Activated T-cell treated with anti-CD3 and anti-CD28 coated beads, Interleukin-2, amount 50 U/mL, for 72 hours (primary cell): ENCODE measurements around the gene CLN3. TPM values are rescaled to one million over a fixed set of nuclear protein-coding genes. Genes with fewer than 3 reads are reported as not detected.
"Not testable (repeated sequence)": the region's sequence is repeated elsewhere in the genome, so short reads cannot be mapped to it uniquely, and the experiment has no call there.

Source experiments
- ATAC-seq, 2 donors: fragments of 150-1000 bp; cut with Tn5 transposase; replicated peaks in 1 of 2; 2 replicates each; pipeline ENCODE4 v1.10.0; 2021; ENCODE audit warnings: moderate library complexity in 2 of 2, mild to moderate bottlenecking in 1 of 2
- DNase-seq, 2 donors: peaks; one replicate each; pipeline ENCODE4 v3.0.0; 2021 to 2022; ENCODE audit warnings: mixed read lengths in 1 of 2
- H3K27ac Mint-ChIP-seq: one replicate; pipeline ENCODE4 v1.8.0; 2022; ENCODE audit warnings: mild to moderate bottlenecking, moderate library complexity, mixed read lengths
- H3K27me3 Mint-ChIP-seq: one replicate; pipeline ENCODE4 v1.8.0; 2022; ENCODE audit warnings: low read depth, mixed read lengths
- H3K36me3 Mint-ChIP-seq, 2 donors: one replicate each; pipeline ENCODE4 v1.8.0; 2022; ENCODE audit warnings: mixed read lengths in 2 of 2, mild to moderate bottlenecking in 1 of 2; ENCODE audit not compliant: insufficient read depth in 2 of 2
- H3K4me1 Mint-ChIP-seq: one replicate; pipeline ENCODE4 v1.8.0; 2022; ENCODE audit warnings: low read depth, mixed read lengths
- H3K4me3 Mint-ChIP-seq, 2 donors: one replicate each; pipeline ENCODE4 v1.8.0; 2022; ENCODE audit warnings: mild to moderate bottlenecking in 2 of 2, mixed read lengths in 2 of 2, moderate library complexity in 2 of 2
- H3K9me3 Mint-ChIP-seq, 2 donors: one replicate each; pipeline ENCODE4 v1.8.0; 2022; ENCODE audit warnings: mixed read lengths in 2 of 2
- total RNA-seq, 2 donors: library from RNA; stranded (reverse); gene quantifications; one replicate each; pipeline ENCODE4 v1.2.3, GENCODE V29; 2022

CLN3 gene
- total RNA-seq, 2 donors from 2014 or later, result 22.4 to 30.1 TPM

GRCh38 chr16:28504707-28505404 is 13.0 kb upstream of the CLN3 start:
- Mint-ChIP-seq H3K9me3 (no peaks in the 10 kb centered on the region), H3K27ac (no peak overlapping the region), H3K4me3 (no peak overlapping the region), H3K36me3 (no peaks in the 10 kb centered on the region), H3K27me3 (no peaks in the 10 kb centered on the region), H3K4me1 (peaks cover 22% of the 10 kb centered on the region)
- no peak for DNase-seq
- ATAC-seq, result no peak

GRCh38 chr16:28503470-28504259 is 11.8 kb upstream of the CLN3 start:
- no peaks in the 10 kb centered on the region for H3K9me3 Mint-ChIP-seq
- no peak overlapping the region for H3K4me3 Mint-ChIP-seq
- H3K27ac Mint-ChIP-seq, result no peak overlapping the region
- H3K36me3 Mint-ChIP-seq, result no peaks in the 10 kb centered on the region
- ATAC-seq, result no peak
- H3K27me3 Mint-ChIP-seq, result no peaks in the 10 kb centered on the region
- no peak for DNase-seq
- H3K4me1 Mint-ChIP-seq, result peaks cover 22% of the 10 kb centered on the region

GRCh38 chr16:28502290-28502689 is 10.4 kb upstream of the CLN3 start:
- H3K27me3 Mint-ChIP-seq, result no peaks in the 10 kb centered on the region
- H3K36me3 Mint-ChIP-seq, result no peaks in the 10 kb centered on the region
- H3K4me1 Mint-ChIP-seq, result peaks cover 10% of the 10 kb centered on the region

GRCh38 chr16:28501258-28502232 is 9.7 kb upstream of the CLN3 start:
- ATAC-seq (peak in 1 of 2 donors; percentile 19), DNase-seq (no peak)
- Mint-ChIP-seq H3K4me1 (peaks cover 5% of the 10 kb centered on the region), H3K27ac (no peak overlapping the region), H3K4me3 (no peak overlapping the region), H3K27me3 (no peaks in the 10 kb centered on the region), H3K36me3 (no peaks in the 10 kb centered on the region), H3K9me3 (no peaks in the 10 kb centered on the region)

More at GRCh38 chr16:28502290-28502689, 10.4 kb upstream of the CLN3 start:
- ATAC-seq (no peak), DNase-seq (no peak)
- H3K4me3 Mint-ChIP-seq, result no peak overlapping the region
- H3K9me3 Mint-ChIP-seq, result no peaks in the 10 kb centered on the region
- no peak overlapping the region for H3K27ac Mint-ChIP-seq

- not testable (repeated sequence) for H3K4me1 Mint-ChIP-seq, H3K27ac Mint-ChIP-seq
Measured at GRCh38 chr16:28500476-28501180, 8.8 kb upstream of the CLN3 start.

GRCh38 chr16:28499854-28500253 is 8.0 kb upstream of the CLN3 start:
- no peaks in the 10 kb centered on the region for H3K27me3 Mint-ChIP-seq
- ATAC-seq, result no peak
- no peak overlapping the region for H3K4me3 Mint-ChIP-seq
- no peaks in the 10 kb centered on the region for H3K36me3 Mint-ChIP-seq
- DNase-seq, result no peak
- H3K4me1 Mint-ChIP-seq, result peaks cover 12% of the 10 kb centered on the region
- no peak overlapping the region for H3K27ac Mint-ChIP-seq
- H3K9me3 Mint-ChIP-seq, result no peaks in the 10 kb centered on the region

More at GRCh38 chr16:28500476-28501180, 8.8 kb upstream of the CLN3 start:
- DNase-seq, ATAC-seq, H3K9me3 Mint-ChIP-seq, H3K36me3 Mint-ChIP-seq, H3K4me3 Mint-ChIP-seq, H3K27me3 Mint-ChIP-seq: not testable (repeated sequence)

GRCh38 chr16:28498666-28499381 is 7.0 kb upstream of the CLN3 start:
- ATAC-seq, result no peak
- H3K9me3 Mint-ChIP-seq, result no peaks in the 10 kb centered on the region
- H3K4me1 Mint-ChIP-seq, result peaks cover 22% of the 10 kb centered on the region
- H3K27ac Mint-ChIP-seq, result no peak overlapping the region
- H3K27me3 Mint-ChIP-seq, result no peaks in the 10 kb centered on the region
- no peak for DNase-seq
- H3K4me3 Mint-ChIP-seq, result no peak overlapping the region
- no peaks in the 10 kb centered on the region for H3K36me3 Mint-ChIP-seq

- H3K27ac Mint-ChIP-seq, result no peak overlapping the region
- DNase-seq (no peak), ATAC-seq (no peak)
- no peak overlapping the region for H3K4me3 Mint-ChIP-seq
- no peaks in the 10 kb centered on the region for H3K9me3 Mint-ChIP-seq
- no peaks in the 10 kb centered on the region for H3K36me3 Mint-ChIP-seq
- H3K4me1 Mint-ChIP-seq, result peaks cover 30% of the 10 kb centered on the region
- H3K27me3 Mint-ChIP-seq, result no peaks in the 10 kb centered on the region
Measured at GRCh38 chr16:28497861-28498599, 6.2 kb upstream of the CLN3 start.

- peaks cover 35% of the 10 kb centered on the region for H3K4me1 Mint-ChIP-seq
- DNase-seq (no peak), ATAC-seq (no peak)
- H3K36me3 Mint-ChIP-seq, result no peaks in the 10 kb centered on the region
- H3K27ac Mint-ChIP-seq, result peak overlapping the region; percentile 66
- no peaks in the 10 kb centered on the region for H3K27me3 Mint-ChIP-seq
- no peaks in the 10 kb centered on the region for H3K9me3 Mint-ChIP-seq
- no peak overlapping the region for H3K4me3 Mint-ChIP-seq
Measured at GRCh38 chr16:28497386-28497785, 5.5 kb upstream of the CLN3 start.

GRCh38 chr16:28496844-28497243 is 5.0 kb upstream of the CLN3 start:
- Mint-ChIP-seq H3K9me3 (no peaks in the 10 kb centered on the region), H3K36me3 (no peaks in the 10 kb centered on the region), H3K4me1 (peaks cover 41% of the 10 kb centered on the region), H3K27ac (peak overlapping the region; percentile 66), H3K27me3 (no peaks in the 10 kb centered on the region), H3K4me3 (no peak overlapping the region)
- DNase-seq, result no peak
- ATAC-seq, result no peak

GRCh38 chr16:28495795-28496749 is 4.2 kb upstream of the CLN3 start:
- Mint-ChIP-seq H3K9me3 (no peaks in the 10 kb centered on the region), H3K27me3 (no peaks in the 10 kb centered on the region), H3K4me1 (peaks cover 46% of the 10 kb centered on the region), H3K36me3 (no peaks in the 10 kb centered on the region), H3K27ac (peak overlapping the region; percentile 90), H3K4me3 (peak overlapping the region; percentile 60 to 99)
- ATAC-seq, result no peak
- DNase-seq, result no peak
